NK-92 treated with Interleukin-12 subunit alpha and Interleukin-12 subunit beta, amount 100 ng/mL, for 24 hours (cell line): ENCODE data around the gene KCTD3.

Experiments
- DNase-seq: peaks from one replicate; lab custom pipeline; 2025; lab: John Stamatoyannopoulos, UW

KCTD3 gene

DNA sequence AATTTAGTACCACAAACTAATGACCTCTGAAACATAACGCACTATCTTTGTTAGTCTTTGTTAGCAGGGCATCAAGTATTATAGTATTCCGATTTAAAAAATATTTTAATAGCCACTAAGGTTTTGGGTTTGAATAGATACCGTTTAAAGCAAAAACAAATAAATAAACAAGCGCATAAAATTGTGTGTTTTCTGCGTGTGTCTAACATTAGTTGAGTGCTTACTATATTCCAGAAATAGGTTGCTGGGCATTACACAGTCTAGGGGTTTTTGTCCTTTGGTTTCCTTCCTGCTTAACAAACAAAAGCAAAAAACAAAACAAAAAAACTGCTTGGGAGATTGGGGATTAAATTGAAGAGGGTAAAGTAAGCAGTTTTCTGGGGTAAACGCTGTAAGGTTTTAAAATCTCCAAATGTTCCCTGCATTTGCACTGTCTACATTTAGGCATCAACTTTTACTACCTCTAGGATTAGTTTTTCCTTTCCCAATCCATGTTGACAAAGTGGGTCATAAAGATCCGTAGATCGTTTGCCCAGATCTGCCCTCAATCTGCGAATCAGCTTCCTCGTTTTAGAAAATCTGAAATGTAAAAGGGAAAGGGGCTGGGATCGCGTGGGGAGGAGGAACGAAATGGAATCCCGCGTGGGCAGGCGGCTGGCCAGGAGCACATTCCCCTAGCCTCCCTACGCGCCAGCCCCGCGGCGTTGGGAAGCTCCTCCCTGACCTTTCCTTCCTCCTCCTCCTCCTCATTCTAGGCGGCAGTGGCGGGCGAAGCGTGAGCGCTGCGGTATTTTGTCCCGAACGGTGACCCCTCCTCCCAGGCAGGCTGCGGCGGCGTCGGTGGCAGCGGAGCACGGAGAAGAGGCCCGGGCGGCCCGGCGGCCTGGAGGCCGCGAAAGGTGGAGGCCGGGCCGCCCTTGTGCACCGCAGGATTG is at the start of gene KCTD3:
Gene KCTD3 (plus strand): TSS at position 749 of the 935 bp plus-strand sequence. CDS start 382 bp downstream, outside the sequence.
- DNase-seq = no peak

DNA sequence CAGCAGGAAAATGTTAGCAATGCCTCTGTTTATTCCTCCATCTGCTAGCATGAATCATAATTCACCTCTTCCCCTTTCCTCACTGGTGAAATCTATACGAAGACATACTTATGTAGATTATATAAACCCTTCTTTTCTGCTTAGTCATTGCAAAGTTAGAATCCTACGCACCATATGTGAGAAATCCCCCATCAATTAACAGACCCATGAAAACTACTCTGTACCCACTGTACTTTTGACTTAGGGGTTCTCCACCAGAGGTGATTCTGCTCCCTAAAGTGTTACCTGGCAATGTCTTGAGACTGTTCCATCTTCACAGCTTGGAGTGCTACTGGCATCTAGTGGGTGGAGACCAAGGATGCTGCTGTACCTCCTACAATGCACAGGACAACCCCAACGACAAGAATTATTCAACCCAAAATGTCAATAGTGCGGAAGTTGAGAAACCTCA is 49.6 kb upstream of the KCTD3 start:
- no peak for DNase-seq

DNA sequence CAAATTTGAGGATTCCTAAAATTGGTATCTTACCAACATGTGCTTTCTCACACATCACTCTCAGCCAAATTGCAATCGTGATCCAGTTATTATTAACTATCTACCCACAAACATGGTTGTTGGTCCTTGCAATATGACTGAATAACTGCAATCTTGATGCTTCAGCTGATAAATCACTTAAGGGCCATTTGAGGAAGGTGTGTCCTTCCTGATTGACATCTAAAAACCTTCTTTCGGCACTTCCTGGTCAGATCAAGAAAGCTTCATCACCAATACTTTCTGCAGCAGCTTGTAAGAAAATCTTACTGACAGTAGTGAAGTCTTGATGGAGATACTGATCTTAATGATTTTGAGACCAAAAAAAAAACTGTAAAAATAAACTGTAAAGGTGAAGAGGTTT is 48.5 kb upstream of the KCTD3 start:
- DNase-seq = no peak

DNA sequence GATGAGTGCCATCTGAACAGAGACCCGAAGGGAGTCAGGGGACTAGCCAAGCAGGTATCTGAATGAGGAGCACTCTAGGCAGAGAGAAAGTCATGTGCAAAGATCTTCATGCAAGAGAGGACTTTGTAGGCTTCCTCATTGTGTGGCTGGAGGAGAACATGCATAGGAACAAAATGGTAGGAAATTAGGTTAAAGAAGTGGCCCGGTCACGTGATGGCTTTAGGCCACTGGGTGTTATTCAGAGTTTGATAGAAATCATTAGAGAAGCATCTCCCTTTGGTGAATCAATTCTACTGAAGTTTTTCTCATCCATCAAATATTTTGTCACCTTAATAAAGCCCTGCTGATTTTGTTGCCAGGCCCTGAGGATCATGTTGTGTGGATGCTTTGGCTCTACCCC is 45.8 kb upstream of the KCTD3 start:
- DNase-seq = no peak

DNA sequence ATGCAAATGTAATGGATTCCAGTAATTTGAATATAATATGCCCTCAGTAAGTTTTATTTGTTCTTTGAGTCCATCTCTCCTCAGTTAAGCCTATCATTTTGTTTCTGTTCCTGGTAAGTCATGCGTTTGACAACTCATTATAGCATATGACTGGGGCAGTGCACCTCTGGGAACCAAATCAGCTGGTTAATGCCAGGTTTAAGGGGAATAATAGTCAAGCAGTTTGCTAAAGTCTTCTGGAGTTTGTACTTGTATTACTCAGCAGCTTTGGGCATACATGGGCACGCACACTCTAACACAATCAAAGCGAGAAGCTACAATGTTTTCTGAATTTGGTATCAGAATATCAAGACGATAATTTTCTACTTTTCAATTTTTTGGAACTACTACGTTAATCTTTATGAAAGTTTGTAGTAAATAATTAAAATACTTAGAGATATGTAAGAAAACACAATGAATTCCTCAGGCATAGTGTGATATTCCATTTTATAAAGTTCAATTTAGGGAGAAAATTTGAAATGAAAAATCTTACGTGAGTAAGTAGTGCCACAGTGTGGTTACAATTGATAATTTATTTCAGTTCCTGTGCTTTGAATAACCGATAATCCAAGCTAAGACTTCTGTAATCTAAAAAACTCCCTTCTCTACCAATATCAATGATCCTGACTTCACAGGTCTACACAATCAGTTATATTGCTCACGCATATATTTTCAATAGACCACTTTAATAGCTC is 43.8 kb upstream of the KCTD3 start:
- DNase-seq = no peak

DNA sequence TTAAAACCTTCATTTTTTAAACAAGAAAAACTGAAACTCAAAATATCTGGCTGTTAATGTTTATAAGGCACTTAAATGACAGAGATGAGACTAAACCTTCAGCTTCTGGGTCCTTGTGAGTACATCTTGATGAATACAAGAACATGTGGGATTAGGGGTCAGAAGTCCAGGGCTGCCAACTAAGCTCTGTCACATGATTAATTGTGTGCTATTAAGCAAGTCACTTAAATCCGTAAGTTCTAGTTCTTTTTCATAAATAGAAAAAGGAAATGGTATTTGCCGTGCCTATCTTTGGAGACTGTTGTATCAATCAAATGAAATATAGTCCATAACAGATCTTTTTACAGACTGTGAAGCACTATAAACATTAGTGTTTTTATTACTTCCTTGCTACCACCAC is 43.2 kb upstream of the KCTD3 start:
- DNase-seq = no peak

DNA sequence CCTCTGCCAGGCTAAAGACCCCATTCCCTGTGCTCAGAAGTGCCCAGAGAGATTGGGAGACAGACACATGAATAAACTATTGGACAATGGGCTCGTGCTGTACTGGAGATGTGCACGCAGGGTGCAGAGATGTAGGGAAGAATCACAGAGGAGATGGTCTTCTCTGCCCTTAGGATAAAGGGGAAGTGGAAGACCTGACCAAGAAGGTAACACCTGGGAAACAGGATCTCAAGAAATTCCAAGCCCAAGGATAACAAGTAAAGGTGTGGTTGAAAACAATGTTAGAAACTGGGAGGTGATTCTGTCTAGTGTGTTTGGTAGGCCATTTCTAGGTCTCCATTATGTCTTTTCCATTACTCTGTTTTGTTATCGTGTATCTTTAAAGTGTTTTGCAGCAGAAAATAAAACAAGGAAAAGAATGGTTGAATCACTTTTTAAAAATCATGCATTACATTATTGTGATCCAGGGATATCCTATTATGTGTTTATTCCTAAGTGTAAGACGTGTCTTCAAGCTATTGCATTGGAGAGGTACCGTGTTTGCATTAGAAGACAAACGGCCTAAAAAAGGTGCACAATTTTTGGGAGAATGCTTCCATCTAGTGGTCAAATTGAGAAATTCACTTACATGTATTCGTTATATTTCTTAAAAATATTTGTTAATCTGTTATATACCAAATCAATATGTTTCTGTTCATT is 40.8 kb upstream of the KCTD3 start:
- DNase-seq = no peak

DNA sequence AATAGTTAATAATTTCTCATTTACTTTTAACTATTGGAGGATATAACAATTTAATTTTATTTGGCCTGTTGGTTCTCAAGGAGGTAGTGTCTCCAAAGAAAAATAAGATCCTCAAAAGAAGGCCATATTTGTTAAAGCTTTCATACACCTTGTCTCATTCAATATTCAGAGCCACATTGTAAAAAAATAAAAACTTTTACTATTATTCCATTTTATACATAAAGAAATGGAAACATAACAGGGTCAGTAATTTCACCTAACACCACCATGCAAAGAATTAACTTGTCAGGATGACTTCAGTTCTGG is 40.3 kb upstream of the KCTD3 start:
- DNase-seq = no peak

DNA sequence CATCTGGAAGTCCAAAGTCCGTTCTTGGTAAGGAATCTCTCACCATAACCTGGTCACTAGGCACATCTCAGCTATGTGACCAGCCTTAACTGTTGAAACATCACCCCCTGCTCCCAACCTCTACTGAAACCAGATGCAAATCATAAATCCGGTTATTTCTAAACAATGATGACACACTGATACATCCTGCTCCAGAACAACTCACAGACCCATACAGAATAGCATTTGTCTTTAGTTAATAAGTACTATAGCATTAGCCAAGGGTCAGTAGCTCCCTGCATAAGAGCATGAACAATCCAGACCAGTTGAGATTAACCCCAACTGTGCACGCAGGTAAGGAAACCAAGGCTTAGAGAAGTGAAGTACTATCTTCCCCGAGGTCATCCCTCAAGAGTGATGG is 38.0 kb upstream of the KCTD3 start:
- DNase-seq = no peak

DNA sequence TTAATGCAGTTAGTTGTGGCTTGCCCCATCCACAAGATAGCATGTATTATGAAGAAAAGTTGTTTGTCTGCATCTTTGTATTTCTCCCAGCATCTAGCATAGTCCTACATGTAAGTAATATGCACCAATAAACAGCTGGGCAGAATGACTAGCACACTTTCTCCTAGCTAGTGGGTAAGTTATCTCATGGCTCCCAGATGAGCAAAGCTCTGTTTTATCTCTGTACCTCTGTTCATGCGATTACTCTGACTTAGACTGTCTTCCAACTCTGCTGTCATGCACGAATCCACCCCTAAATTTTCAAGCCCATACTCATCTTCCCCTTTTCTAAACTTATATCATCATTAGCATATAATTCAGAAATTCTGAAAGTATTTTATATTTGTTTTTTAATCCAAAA is 37.5 kb upstream of the KCTD3 start:
- DNase-seq = no peak

DNA sequence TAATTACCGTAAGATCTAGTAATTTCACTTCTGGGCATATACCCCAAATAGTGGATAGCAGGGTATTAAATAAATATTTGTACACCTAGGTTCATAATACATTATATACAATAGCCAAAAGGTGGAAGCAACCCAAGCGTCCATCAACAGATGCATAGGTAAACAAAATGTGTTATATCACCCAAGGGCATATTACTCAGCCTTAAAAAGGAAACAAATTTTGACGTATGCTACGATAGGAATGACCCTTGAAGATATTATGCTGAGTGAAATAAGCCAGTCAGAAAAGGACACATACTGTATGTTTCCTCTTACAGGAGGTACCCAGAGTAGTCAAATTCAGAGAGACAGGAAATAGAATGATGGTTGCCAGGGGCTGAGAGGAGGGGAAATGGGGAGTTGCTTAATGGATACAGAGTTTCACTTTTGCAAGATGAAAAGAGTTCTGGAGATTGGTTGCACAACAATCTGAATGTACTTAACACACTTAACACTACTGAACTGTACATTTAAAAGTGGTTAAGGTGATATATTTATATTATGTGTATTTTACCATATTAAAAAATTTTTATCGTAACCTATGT is 36.6 kb upstream of the KCTD3 start:
- DNase-seq = no peak

DNA sequence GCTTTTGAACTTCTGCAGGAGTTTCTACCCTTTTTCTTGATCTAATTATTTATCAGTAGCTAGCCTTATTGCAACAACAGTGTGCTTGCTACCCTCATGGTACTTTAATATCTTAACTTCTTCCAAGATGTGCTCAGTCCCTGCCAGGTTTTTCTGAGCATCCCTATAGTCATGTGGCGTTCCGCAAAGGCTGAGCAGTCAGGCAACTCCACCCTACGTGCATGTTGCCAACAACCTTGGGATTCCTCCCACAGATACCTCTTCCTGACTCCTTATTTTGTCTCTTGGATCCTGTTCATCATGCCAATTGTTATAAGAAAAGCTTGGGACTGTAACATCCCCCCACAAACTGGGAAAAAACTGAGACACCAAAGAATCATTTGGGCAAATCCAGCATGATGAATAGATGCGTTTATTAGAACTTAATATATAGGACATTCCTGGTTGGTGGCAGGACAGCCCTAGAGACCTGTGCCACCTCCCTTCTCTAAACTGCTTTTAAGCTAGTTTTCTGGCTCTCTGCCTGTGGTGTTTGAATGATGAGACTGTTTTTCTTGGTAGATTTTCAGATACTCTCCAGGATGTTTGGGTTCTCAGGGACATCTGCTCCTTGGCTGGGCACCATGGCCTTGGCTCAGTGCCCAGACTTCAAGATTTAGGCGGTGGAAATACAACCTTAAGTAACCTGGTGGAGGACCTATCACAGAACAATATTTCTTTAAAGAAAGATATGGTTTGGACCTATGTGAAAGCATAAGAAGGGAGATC is 27.1 kb upstream of the KCTD3 start:
- no peak for DNase-seq

DNA sequence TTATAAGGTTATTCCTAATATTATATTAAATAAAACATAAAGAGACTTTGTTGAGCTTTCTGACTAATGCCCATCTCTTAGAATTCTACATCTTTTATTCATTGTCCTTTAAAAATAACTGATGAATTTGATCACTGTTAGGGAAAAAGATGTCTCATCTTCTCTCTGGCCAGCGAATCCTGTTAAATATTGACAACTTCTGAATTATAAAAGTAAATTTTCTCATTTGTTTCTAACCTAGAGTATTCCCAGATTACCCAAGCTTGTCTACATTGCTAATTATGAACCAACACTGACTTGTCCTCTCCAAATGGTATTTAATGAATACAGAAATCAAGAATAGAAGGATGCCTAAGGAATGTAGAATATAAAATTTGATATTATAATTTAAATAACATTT is 24.8 kb upstream of the KCTD3 start:
- DNase-seq = no peak

DNA sequence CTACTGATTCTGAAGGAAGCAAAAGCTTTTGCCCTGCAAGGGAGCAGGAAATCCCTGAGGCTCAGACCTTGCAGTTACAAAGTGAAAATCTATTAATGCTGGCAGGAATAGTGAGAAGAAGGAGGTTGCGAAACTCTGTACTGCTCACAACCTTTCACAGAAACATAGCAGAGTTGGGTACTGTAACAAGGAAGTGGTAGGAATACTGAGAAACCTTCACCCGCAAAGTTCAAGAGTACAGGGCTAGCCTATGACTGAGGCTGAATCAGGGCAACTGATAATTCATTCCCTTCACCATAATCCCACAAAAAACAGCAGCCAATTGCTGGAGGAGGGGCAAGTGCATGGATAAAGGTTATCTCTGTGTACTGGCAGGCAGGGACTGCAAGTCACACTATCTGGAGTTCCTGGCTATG is 23.9 kb upstream of the KCTD3 start:
- no peak for DNase-seq

DNA sequence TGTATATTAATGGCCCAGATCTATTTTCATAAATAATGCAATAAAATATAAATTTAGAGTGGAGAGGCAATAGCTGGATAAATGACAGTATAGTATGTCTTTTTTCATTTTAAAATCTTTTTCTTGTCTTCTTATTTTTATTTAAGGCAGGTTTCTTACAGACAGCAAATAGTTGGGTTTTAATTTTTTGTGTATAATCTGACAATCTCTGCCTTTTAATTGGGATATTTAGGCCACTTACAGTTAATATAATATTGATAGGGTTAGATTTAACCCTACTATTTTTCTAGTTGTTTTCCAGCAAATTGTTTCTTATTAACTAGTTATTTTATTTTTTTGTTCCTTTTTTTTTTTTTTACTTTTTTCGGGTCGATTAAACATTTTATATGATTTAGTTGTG is 23.3 kb upstream of the KCTD3 start:
- no peak for DNase-seq

DNA sequence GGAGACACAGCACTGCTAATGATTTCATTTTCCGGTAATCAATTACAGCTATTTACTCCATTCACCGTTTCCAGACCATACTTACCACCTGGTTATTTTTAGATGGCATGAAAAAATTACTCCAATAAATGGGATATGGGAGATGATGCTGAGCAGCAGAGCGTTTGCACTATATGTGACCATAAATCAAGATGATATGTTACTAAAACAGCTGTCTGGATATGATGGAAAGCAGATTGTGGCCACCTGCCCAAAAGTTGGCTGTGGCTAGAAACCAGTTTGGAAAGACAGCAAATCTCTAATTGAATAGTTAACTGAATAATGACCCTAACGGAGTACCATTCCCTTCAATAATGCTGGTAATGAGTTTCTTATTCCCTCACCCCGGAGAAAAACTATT is 22.5 kb upstream of the KCTD3 start:
- no peak for DNase-seq

DNA sequence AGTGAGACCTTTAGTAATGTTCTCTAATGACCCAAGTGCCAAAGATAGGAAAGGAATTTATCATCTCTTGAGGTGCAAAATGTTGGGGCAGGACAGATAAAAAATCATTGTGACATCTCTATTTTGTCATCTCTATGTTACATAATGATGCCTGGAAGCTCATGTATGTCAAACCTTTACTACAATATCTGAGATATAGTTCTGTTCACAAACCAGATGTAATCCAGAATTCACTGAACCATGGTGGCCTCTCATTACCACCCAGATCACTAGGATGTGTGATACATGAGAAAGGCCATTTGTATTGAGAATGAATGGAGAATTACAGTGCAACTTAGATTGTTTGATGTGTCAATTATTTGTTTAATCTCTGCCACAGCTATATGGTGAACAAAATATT is 22.0 kb upstream of the KCTD3 start:
- no peak for DNase-seq

DNA sequence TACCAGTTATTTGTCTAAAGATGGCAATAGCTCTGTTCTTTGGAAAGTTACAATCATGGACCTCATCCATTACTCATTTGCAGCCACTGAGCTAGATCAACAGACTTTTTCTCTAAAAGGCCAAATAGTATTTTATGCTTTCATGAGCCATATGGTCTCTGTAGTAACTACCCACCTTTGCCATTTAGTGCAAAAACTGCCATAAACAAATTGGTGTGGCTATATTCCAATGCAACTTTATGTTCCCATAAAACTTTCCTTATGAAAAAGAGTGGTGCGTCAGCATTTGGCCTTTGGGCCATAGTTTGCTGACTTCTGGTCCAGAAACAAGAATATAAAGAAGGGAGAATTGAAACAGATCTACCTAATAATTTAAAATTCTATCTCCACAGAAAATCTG is 20.1 kb upstream of the KCTD3 start:
- DNase-seq = no peak

DNA sequence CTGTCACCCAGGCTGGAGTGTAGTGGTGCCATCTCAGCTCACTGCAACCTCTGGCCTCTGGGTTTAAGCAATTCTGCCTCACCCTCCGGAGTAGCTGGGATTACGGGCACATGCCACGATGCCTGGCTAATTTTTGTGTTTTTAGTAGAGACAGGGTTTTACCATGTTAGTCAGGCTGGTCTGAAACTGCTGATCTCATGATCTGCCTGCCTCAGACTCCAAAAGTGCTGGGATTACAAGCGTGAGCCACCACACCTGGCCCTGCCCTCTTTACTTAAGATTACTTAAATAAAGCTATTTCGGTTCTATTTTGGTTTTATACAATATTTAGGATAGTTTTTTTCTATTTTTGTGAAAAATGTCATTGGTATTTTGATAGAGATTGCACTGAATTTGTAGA is 15.3 kb upstream of the KCTD3 start:
- DNase-seq = no peak

DNA sequence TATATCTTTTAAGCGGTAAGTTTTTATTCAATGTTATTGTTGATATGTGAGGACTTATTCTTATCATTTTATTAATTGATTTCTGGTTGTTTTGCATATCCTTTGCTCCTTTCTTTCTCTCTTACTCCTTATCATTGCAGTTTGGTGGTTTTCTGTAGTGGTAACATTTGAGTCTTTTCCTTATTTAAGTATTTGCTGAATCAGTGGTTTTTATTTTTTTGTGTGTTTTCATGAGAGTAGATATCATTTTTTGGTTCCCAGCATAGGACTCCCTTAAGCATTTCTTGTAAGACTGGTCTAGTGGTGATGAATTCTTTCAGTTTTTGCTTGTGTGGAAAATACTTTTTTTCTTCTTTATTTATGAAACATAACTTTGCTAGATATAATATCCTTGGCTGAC is 12.2 kb upstream of the KCTD3 start:
- no peak for DNase-seq

DNA sequence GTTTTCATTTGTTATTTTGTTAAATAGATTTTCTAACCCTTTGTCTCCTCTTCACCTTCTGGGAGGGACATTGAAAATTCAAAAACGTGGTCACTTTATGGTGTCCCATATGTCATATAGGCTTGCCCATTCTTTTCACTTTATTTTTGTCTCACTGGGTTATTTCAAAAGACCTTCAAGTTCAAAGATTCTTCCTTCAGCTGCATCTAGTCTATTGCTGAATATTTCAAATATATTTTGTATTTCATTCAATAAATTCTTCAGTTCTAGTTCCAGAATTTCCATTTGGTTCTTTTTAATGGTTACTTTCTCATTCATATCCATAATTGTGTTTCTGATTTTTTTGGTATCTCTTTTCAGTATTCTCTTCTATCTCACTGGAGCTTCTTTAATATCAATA is 11.6 kb upstream of the KCTD3 start:
- DNase-seq = no peak

DNA sequence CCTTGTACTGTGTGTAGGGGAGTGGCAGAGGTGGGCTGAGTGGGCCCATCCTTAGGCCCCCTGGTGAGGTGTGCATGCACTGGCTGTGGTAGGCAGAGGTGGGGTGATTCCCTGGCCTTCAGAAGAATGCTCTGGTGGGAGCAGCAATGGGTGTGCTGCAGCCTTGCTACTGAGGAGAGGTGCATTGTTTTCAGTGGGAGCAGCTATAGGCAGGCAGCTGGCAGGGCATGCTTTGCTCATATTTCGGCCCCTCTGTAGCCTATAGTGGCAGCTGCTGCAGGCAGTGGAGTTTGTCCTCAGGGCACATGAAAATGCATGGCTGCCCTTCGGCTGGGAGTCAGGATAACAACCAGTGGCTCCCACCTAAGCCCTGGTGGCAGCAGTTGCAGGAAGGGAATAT is 10.1 kb upstream of the KCTD3 start:
- no peak for DNase-seq
